Measurements from ENCODE around the gene TNNI3K.

TNNI3K gene

DNA sequence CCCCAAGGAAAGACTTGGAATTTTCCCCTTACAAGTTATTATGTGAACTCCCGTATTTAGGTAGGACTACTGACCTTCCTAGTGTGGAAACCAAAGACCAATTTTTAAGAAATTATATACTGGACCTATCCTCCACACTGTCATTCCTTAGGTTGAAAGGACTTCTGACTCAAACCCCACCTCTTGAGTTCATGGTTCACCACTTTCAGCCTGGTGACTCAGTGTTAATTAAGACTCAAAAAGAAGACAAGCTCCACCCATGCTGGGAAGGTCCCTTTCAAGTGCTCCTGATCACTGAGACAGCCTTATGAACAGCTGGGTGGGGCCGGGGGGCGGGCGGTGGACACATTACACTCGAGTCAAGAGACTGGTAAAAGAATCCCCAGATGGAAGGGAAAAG lies 164.1 kb downstream of the TNNI3K start:
- DNase-seq, result no peak
- no peak overlapping the region for H3K9ac ChIP-seq (ENCODE audit: low read length)
- H3F3A ChIP-seq (ENCODE audit: insufficient read depth, low read length), result no peaks in the 10 kb centered on the region
- H2AFZ ChIP-seq (ENCODE audit: low read length), result no peak overlapping the region
- H3K4me2 ChIP-seq (ENCODE audit: low read depth, low read length), result no peak overlapping the region
- no peaks in the 10 kb centered on the region for H4K20me1 ChIP-seq (ENCODE audit: insufficient read depth, low read length)
- H3K27me3 ChIP-seq (replicated peaks; ENCODE audit: insufficient read depth, low read length), result no peaks in the 10 kb centered on the region
- H3K79me2 ChIP-seq (ENCODE audit: low read length), result no peaks in the 10 kb centered on the region
- no peaks in the 10 kb centered on the region for H3K9me2 ChIP-seq (replicated peaks; ENCODE audit: insufficient read depth, low read length)
- no peaks in the 10 kb centered on the region for H3K36me3 ChIP-seq (replicated peaks; ENCODE audit: insufficient read depth, low read length)
- TF ChIP-seq EZH2 (optimal IDR thresholded peaks at IDR 0.05; ENCODE audit: low read depth, low read length), result no peak
- TF ChIP-seq, protein P1, sequence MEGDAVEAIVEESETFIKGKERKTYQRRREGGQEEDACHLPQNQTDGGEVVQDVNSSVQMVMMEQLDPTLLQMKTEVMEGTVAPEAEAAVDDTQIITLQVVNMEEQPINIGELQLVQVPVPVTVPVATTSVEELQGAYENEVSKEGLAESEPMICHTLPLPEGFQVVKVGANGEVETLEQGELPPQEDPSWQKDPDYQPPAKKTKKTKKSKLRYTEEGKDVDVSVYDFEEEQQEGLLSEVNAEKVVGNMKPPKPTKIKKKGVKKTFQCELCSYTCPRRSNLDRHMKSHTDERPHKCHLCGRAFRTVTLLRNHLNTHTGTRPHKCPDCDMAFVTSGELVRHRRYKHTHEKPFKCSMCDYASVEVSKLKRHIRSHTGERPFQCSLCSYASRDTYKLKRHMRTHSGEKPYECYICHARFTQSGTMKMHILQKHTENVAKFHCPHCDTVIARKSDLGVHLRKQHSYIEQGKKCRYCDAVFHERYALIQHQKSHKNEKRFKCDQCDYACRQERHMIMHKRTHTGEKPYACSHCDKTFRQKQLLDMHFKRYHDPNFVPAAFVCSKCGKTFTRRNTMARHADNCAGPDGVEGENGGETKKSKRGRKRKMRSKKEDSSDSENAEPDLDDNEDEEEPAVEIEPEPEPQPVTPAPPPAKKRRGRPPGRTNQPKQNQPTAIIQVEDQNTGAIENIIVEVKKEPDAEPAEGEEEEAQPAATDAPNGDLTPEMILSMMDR (IDR thresholded peaks at IDR 0.05; ENCODE audit: low read length), result no peak
- no peak for TF ChIP-seq EZH2phosphoT487 (IDR thresholded peaks at IDR 0.05; ENCODE audit: low read length)
- H3K4me3 ChIP-seq (ENCODE audit: low read length), result no peak overlapping the region
- no peaks in the 10 kb centered on the region for H3K4me1 ChIP-seq (ENCODE audit: low read length)
- no peak overlapping the region for H3K27ac ChIP-seq (ENCODE audit: low read length)
- no peaks in the 10 kb centered on the region for H3K9me3 ChIP-seq (replicated peaks; ENCODE audit: insufficient read depth, low read length)

DNA sequence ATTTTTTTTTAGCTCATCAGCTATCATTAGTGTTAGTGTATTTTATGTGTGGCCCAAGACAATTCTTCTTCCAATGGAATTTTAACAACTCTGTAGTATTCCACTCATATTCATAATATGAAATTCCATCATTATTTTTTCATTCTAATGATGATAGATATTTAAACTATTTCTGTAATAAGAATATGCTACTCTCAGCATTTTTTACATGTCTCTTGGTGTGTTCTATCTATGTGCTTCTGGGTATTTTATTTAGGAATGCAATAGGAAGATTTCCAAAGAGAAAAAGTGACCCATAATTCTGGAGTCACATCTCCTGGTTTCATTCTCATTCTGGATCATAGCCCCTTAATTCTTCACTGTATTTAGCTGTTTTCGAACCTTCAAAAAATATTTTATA lies 167.7 kb downstream of the TNNI3K start:
- no peak overlapping the region for H3K4me3 ChIP-seq (ENCODE audit: low read length)
- H3K36me3 ChIP-seq (replicated peaks; ENCODE audit: insufficient read depth, low read length), result no peaks in the 10 kb centered on the region
- TF ChIP-seq EZH2 (optimal IDR thresholded peaks at IDR 0.05; ENCODE audit: low read depth, low read length) (no peak), EZH2phosphoT487 (IDR thresholded peaks at IDR 0.05; ENCODE audit: low read length) (no peak)
- no peak overlapping the region for H3K4me2 ChIP-seq (ENCODE audit: low read depth, low read length)
- H3K27ac ChIP-seq (ENCODE audit: low read length), result no peak overlapping the region
- H3K27me3 ChIP-seq (replicated peaks; ENCODE audit: insufficient read depth, low read length), result no peaks in the 10 kb centered on the region
- no peaks in the 10 kb centered on the region for H3K9me2 ChIP-seq (replicated peaks; ENCODE audit: insufficient read depth, low read length)
- no peaks in the 10 kb centered on the region for H3K79me2 ChIP-seq (ENCODE audit: low read length)
- DNase-seq, result no peak
- no peaks in the 10 kb centered on the region for H3F3A ChIP-seq (ENCODE audit: insufficient read depth, low read length)
- H3K9me3 ChIP-seq (replicated peaks; ENCODE audit: insufficient read depth, low read length), result no peaks in the 10 kb centered on the region
- no peaks in the 10 kb centered on the region for H4K20me1 ChIP-seq (ENCODE audit: insufficient read depth, low read length)
- no peaks in the 10 kb centered on the region for H3K4me1 ChIP-seq (ENCODE audit: low read length)
- no peak overlapping the region for H2AFZ ChIP-seq (ENCODE audit: low read length)
- no peak overlapping the region for H3K9ac ChIP-seq (ENCODE audit: low read length)

DNA sequence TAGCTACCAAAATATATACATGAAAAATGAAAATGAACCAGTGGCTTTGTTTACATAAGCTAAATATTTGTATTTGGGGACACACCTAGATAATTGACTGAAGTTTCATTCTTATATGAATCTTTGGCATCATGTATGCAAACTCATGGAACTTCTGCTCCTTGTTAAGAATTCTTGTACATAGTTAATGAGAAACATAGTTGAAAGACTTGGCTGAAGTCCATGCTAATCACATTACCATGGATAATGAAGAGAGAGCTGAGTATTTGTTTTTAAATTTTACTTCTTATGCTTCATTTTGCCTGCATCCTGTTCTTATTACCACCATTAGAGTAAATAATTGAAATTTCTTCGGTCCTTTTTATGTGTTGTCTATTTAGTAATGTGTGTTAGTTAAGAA lies 168.4 kb downstream of the TNNI3K start:
- Histone ChIP-seq H3K79me2 (ENCODE audit: low read length) (no peaks in the 10 kb centered on the region), H3K4me2 (ENCODE audit: low read depth, low read length) (no peak overlapping the region), H3F3A (ENCODE audit: insufficient read depth, low read length) (no peaks in the 10 kb centered on the region), H2AFZ (ENCODE audit: low read length) (no peak overlapping the region), H3K27me3 (replicated peaks; ENCODE audit: insufficient read depth, low read length) (no peaks in the 10 kb centered on the region), H3K9me2 (replicated peaks; ENCODE audit: insufficient read depth, low read length) (no peaks in the 10 kb centered on the region), H3K36me3 (replicated peaks; ENCODE audit: insufficient read depth, low read length) (no peaks in the 10 kb centered on the region), H3K9me3 (replicated peaks; ENCODE audit: insufficient read depth, low read length) (no peaks in the 10 kb centered on the region), H3K27ac (ENCODE audit: low read length) (no peak overlapping the region), H3K4me1 (ENCODE audit: low read length) (no peaks in the 10 kb centered on the region), H3K4me3 (ENCODE audit: low read length) (no peak overlapping the region), H3K9ac (ENCODE audit: low read length) (no peak overlapping the region), H4K20me1 (ENCODE audit: insufficient read depth, low read length) (no peaks in the 10 kb centered on the region)
- no peak for DNase-seq
- TF ChIP-seq EZH2 (optimal IDR thresholded peaks at IDR 0.05; ENCODE audit: low read depth, low read length) (no peak), EZH2phosphoT487 (IDR thresholded peaks at IDR 0.05; ENCODE audit: low read length) (no peak)
- TF ChIP-seq, protein P1 (IDR thresholded peaks at IDR 0.05; ENCODE audit: low read length), result no peak

DNA sequence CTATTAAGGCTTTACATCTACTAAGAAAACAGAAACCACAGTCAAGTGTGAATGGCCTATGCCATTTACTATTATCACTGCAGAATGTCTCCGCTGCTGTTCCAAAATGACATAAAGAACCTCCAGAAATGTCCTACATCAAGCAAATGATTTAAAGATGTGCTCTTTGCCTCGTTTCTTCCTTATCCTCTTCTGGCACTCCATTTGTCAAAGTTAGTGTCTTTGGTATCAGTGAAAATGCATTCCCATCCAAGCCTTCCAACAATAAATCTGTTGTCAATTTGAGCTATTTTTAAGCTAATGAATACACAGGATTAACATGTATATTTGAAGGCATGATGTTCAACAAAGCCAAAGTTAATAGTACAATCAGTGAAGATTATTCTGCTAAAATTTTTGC lies 171.6 kb downstream of the TNNI3K start:
- H3K9me3 ChIP-seq (replicated peaks; ENCODE audit: insufficient read depth, low read length), result no peaks in the 10 kb centered on the region
- H3K4me2 ChIP-seq (ENCODE audit: low read depth, low read length), result no peak overlapping the region
- H3K36me3 ChIP-seq (replicated peaks; ENCODE audit: insufficient read depth, low read length), result no peaks in the 10 kb centered on the region
- no peak overlapping the region for H3K9ac ChIP-seq (ENCODE audit: low read length)
- no peak for TF ChIP-seq EZH2phosphoT487 (IDR thresholded peaks at IDR 0.05; ENCODE audit: low read length)
- no peak for TF ChIP-seq EZH2 (optimal IDR thresholded peaks at IDR 0.05; ENCODE audit: low read depth, low read length)
- TF ChIP-seq, protein P1 (IDR thresholded peaks at IDR 0.05; ENCODE audit: low read length), result no peak
- H3K79me2 ChIP-seq (ENCODE audit: low read length), result no peaks in the 10 kb centered on the region
- H3K4me3 ChIP-seq (ENCODE audit: low read length), result no peak overlapping the region
- no peaks in the 10 kb centered on the region for H3K27me3 ChIP-seq (replicated peaks; ENCODE audit: insufficient read depth, low read length)
- H3K27ac ChIP-seq (ENCODE audit: low read length), result no peak overlapping the region
- no peaks in the 10 kb centered on the region for H4K20me1 ChIP-seq (ENCODE audit: insufficient read depth, low read length)
- H3K9me2 ChIP-seq (replicated peaks; ENCODE audit: insufficient read depth, low read length), result no peaks in the 10 kb centered on the region
- no peaks in the 10 kb centered on the region for H3K4me1 ChIP-seq (ENCODE audit: low read length)
- H3F3A ChIP-seq (ENCODE audit: insufficient read depth, low read length), result no peaks in the 10 kb centered on the region
- H2AFZ ChIP-seq (ENCODE audit: low read length), result no peak overlapping the region
- no peak for DNase-seq
